Measurements from ENCODE around the gene C11orf98. TPM values are rescaled to one million over a fixed set of nuclear protein-coding genes. Genes with fewer than 3 reads are reported as not detected.

Gene C11orf98
- total RNA-seq, 1 experiment from 2014 or later: 139 TPM

- Histone ChIP-seq H4K5ac (ENCODE audit: insufficient read length, low read depth, low read length) (no peak overlapping the region), H3K9me3 (ENCODE audit: control insufficient read depth, low read depth, low read length) (no peaks in the 10 kb centered on the region), H3K27me3 (ENCODE audit: insufficient read depth, low read length) (no peaks in the 10 kb centered on the region), H3K4me2 (ENCODE audit: insufficient read depth, insufficient read length, low read length) (no peak overlapping the region), H4K91ac (ENCODE audit: insufficient read length, low read depth, low read length) (no peak overlapping the region), H3K79me1 (ENCODE audit: insufficient read depth, low read depth, low read length, poor library complexity, severe bottlenecking) (peaks cover 2% of the 10 kb centered on the region), H3K56ac (ENCODE audit: insufficient read length, low read depth, low read length) (no peak overlapping the region), H3K23me2 (ENCODE audit: insufficient read length, low read depth, low read length, poor library complexity, severe bottlenecking) (peaks cover 18% of the 10 kb centered on the region), H3K4ac (ENCODE audit: low read depth, low read length) (no peak overlapping the region), H3T11ph (ENCODE audit: low read length) (no peak overlapping the region), H4K20me1 (ENCODE audit: control insufficient read depth, insufficient read depth, insufficient read length) (no peaks in the 10 kb centered on the region), H2AK5ac (ENCODE audit: insufficient read length, low read length) (no peak overlapping the region), H2BK15ac (ENCODE audit: low read depth, low read length) (no peak overlapping the region), H3K79me2 (ENCODE audit: insufficient read depth, low read length) (no peaks in the 10 kb centered on the region), H3K23ac (ENCODE audit: insufficient read length, low read depth, low read length) (no peak overlapping the region), H2BK120ac (ENCODE audit: low read depth, low read length, poor library complexity, severe bottlenecking) (no peak overlapping the region), H4K8ac (replicated peaks; ENCODE audit: insufficient read length, low read depth, low read length) (no peak overlapping the region), H3K9ac (ENCODE audit: extremely low read depth, insufficient read length, low read length) (no peak overlapping the region), H3K4me1 (ENCODE audit: insufficient read depth, low read length) (peaks cover 2% of the 10 kb centered on the region; the same call in 1 of the 2 replicates), H3K14ac (ENCODE audit: insufficient read depth, low read length) (no peak overlapping the region), H2BK20ac (ENCODE audit: low read depth, low read length, poor library complexity, severe bottlenecking) (no peak overlapping the region), H2BK12ac (ENCODE audit: insufficient read length, low read depth, low read length) (no peak overlapping the region), H2AFZ (ENCODE audit: low read length) (no peak overlapping the region), H3K18ac (ENCODE audit: insufficient read length, low read depth, low read length) (no peak overlapping the region), H3K27ac (ENCODE audit: insufficient read length, low read depth, low read length) (no peak overlapping the region), H2BK5ac (ENCODE audit: insufficient read length, low read length) (no peak overlapping the region)
- no CpG with 5 or more reads among the region's 6 CpGs for WGBS (ENCODE audit: extremely low coverage, insufficient read length, low lambda C conversion rate)
- TF ChIP-seq CTCF (conservative IDR thresholded peaks at IDR 0.05): no peak
- peak overlapping the region in 1 of 2 experiments; percentile 45; a peak in 2 of 5 replicates for H3K4me3 Mint-ChIP-seq
- no peak for DNase-seq
- H3K27me3 Mint-ChIP-seq (ENCODE audit: low read depth): no peaks in the 10 kb centered on the region
- peak overlapping the region in 1 of 3 experiments; percentile 87; a peak in 4 of 7 replicates for H3K27ac Mint-ChIP-seq
- H3K36me3 Mint-ChIP-seq (ENCODE audit: insufficient read depth in 1 of 3, low read depth in 3 of 3): peaks cover 40 to 70% (median 65%) of the 10 kb centered on the region in 3 experiments
- peaks cover 32 to 55% of the 10 kb centered on the region in 2 experiments for H3K4me1 Mint-ChIP-seq
- no peaks in the 10 kb centered on the region; a peak in 1 of 5 replicates for H3K9me3 Mint-ChIP-seq
Observed at GRCh38 chr11:62712276-62712812, 47.3 kb upstream of the C11orf98 start.
